Hepatocyte (in vitro differentiated cells): Measurements from ENCODE around the gene PRKRIP1.

ENCODE experiments used
- CTCF ChIP-seq: fragments of 200-600 bp; sonication (generic); IDR thresholded peaks from 2 replicates; pipeline ENCODE4 v1.5.1; 2016; ENCODE audit warnings: antibody characterized with exemption, mild to moderate bottlenecking; ENCODE audit not compliant: poor library complexity
- EZH2 ChIP-seq: fragments of 200-600 bp; sonication (generic); IDR thresholded peaks from 2 replicates; pipeline ENCODE4 v1.6.1; 2016; ENCODE audit warnings: antibody characterized with exemption, mild to moderate bottlenecking, borderline replicate concordance
- EZH2phosphoT487 ChIP-seq: fragments of 200-600 bp; sonication (generic); IDR thresholded peaks from one replicate; pipeline ENCODE4 v1.6.1; 2018; ENCODE audit warnings: antibody characterized with exemption, mild to moderate bottlenecking, low read depth, moderate library complexity; ENCODE audit not compliant: unreplicated experiment, severe bottlenecking

GRCh38 chr7:102459221-102459844 lies 63.2 kb downstream of the PRKRIP1 start:
- TF ChIP-seq EZH2 (no peak), CTCF (no peak), EZH2phosphoT487 (no peak)
